Left kidney (tissue), 2 donors: ENCODE measurements around the gene PLPPR5. TPM values are rescaled to one million over a fixed set of nuclear protein-coding genes. Genes with fewer than 3 reads are reported as not detected.
A peak's percentile ranks its signal among the peaks of the same experiment; 100 is the strongest.
"Not testable (repeated sequence)": the region's sequence is repeated elsewhere in the genome, so short reads cannot be mapped to it uniquely, and the experiment has no call there.

Experiments
- DNase-seq: peaks from one replicate; pipeline ENCODE4 v3.0.0-alpha.2; 2013
- polyA plus RNA-seq: library from polyadenylated mRNA; unstranded; fragments of 120-200 nt; gene quantifications from one replicate; pipeline ENCODE4 v1.2.1, GENCODE V29; 2013; ENCODE audit not compliant: insufficient read length

The PLPPR5 gene
- polyA plus RNA-seq, 1 donor = 1.0 TPM

GRCh38 chr1:98919652-98920051 is 85.0 kb downstream of the PLPPR5 start:
- DNase-seq = no peak

GRCh38 chr1:98919211-98919610 is 85.5 kb downstream of the PLPPR5 start:
- no peak for DNase-seq

- DNase-seq = no peak
Measured at GRCh38 chr1:98914547-98914946, 90.1 kb downstream of the PLPPR5 start.

- DNase-seq = no peak
Measured at GRCh38 chr1:98910827-98911226, 93.8 kb downstream of the PLPPR5 start.

- DNase-seq = no peak
Measured at GRCh38 chr1:98908980-98909379, 95.7 kb downstream of the PLPPR5 start.

- no peak for DNase-seq
Measured at GRCh38 chr1:98906809-98907208, 97.9 kb downstream of the PLPPR5 start.

- DNase-seq = no peak
Measured at GRCh38 chr1:98906361-98906760, 98.3 kb downstream of the PLPPR5 start.

- DNase-seq = no peak
Measured at GRCh38 chr1:98904684-98905083, 100.0 kb downstream of the PLPPR5 start.

GRCh38 chr1:98903726-98904125 is 100.9 kb downstream of the PLPPR5 start:
- DNase-seq = no peak

- peak; percentile 20 for DNase-seq
Measured at GRCh38 chr1:98903261-98903660, 101.4 kb downstream of the PLPPR5 start.

GRCh38 chr1:98898940-98899339 is 105.7 kb downstream of the PLPPR5 start:
- DNase-seq = no peak

- no peak for DNase-seq
Measured at GRCh38 chr1:98897479-98897878, 107.2 kb downstream of the PLPPR5 start.

GRCh38 chr1:98896711-98897445 is 107.8 kb downstream of the PLPPR5 start:
- peak; percentile 47 for DNase-seq

GRCh38 chr1:98893371-98893770 is 111.3 kb downstream of the PLPPR5 start:
- no peak for DNase-seq

- no peak for DNase-seq
Measured at GRCh38 chr1:98888869-98889268, 115.8 kb downstream of the PLPPR5 start.

GRCh38 chr1:98887507-98887906 is 117.2 kb downstream of the PLPPR5 start:
- DNase-seq = no peak

GRCh38 chr1:98884864-98885263 is 119.8 kb downstream of the PLPPR5 start:
- DNase-seq = no peak

GRCh38 chr1:98881901-98882300 is 122.8 kb downstream of the PLPPR5 start:
- DNase-seq = no peak

- not testable (repeated sequence) for DNase-seq
Measured at GRCh38 chr1:98881234-98881633, 123.4 kb downstream of the PLPPR5 start.

GRCh38 chr1:98874828-98875227 is 129.8 kb downstream of the PLPPR5 start:
- no peak for DNase-seq

- DNase-seq = no peak
Measured at GRCh38 chr1:98870959-98871903, 133.4 kb downstream of the PLPPR5 start.

GRCh38 chr1:98865796-98866195 is 138.9 kb downstream of the PLPPR5 start:
- no peak for DNase-seq

GRCh38 chr1:98860329-98860728 is 144.3 kb downstream of the PLPPR5 start:
- no peak for DNase-seq
